Measurements from ENCODE around the gene WNT11.

WNT11 gene

GRCh38 chr11:76217653-76218160, 11.4 kb upstream of the WNT11 start:
- peak; percentile 20 to 46 for DNase-seq

DNA sequence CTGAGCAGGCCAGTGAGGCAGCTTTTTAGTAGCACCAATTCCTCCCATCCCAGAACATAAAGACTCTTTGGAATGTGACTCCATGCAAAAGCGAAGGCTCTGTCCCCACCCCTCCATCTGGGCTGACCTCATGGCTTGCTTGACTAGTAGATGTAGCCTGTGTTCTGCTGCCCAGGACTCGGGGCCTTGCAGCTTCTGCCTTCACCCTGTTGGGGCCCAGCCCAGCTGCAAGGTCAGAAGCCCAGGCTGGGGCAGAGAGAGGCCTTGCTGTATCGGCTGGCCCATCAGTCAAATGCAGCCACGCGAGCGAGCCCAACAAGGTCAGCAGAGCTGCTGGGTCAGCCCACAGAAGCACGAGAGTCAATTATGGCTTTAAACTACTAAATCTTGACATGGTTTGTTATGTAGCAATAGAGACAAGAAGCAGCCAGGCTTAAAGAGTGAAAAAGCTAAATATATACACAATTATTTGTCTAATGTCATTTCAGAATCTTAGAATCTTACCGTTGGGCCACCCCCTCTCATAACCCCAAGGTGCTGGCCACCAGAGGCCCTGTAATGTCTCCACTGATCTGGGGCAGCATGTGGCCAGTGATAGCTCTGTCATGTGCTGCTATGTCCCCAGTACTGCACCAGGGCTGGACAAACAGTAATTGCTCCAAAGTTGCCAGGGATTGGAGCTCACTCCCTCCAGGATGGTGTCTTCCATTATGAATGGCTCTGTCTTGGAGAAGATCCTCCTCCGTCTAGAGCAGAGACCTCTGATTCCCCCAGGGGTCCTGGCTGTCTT, 10.4 kb upstream of the WNT11 start:
- no peak for DNase-seq

DNA sequence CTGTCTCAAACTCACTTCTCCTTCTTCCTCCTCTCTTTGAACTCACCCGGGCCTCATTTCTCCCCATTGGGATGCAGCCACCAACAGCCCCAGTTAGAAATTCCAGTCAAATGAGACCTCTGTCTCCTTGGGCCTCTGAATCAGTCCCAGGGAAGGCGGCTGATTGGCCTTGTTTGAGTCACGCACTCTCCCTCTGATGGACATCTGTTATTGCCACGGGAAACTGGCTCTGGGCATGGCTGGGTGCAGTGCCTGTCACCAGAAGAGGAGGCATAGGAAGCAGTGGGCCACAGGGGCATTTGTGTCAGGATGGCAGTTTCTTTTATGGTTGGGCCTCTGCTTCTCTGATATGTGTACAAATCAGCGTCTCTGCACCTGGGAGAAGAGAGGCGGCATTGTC, 9.6 kb upstream of the WNT11 start:
- DNase-seq, result no peak

- no peak for DNase-seq
Measured at GRCh38 chr11:76214968-76215548, 8.8 kb upstream of the WNT11 start.

DNA sequence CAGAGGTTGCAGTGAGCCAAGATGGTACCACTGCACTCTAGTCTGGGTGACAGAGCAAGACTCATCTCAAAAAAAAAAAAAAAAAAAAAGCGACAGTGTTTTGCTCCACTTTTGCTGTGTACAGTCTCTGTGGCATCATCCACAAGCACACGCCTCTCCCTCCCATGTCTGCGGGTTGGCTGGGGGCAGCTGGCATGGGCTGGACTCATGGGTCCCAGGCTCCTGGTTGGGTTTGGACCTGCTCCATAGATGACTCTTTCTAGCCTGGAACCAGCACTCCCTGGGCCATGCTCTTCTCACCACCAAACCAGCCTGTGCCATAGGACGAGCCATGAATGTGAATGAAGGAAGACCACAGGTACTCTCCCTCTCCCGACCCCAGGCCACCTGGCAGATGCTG, 7.9 kb upstream of the WNT11 start:
- no peak for DNase-seq

GRCh38 chr11:76212086-76213035, 6.1 kb upstream of the WNT11 start:
- peak in 1 of 2 experiments; percentile 32 for DNase-seq

DNA sequence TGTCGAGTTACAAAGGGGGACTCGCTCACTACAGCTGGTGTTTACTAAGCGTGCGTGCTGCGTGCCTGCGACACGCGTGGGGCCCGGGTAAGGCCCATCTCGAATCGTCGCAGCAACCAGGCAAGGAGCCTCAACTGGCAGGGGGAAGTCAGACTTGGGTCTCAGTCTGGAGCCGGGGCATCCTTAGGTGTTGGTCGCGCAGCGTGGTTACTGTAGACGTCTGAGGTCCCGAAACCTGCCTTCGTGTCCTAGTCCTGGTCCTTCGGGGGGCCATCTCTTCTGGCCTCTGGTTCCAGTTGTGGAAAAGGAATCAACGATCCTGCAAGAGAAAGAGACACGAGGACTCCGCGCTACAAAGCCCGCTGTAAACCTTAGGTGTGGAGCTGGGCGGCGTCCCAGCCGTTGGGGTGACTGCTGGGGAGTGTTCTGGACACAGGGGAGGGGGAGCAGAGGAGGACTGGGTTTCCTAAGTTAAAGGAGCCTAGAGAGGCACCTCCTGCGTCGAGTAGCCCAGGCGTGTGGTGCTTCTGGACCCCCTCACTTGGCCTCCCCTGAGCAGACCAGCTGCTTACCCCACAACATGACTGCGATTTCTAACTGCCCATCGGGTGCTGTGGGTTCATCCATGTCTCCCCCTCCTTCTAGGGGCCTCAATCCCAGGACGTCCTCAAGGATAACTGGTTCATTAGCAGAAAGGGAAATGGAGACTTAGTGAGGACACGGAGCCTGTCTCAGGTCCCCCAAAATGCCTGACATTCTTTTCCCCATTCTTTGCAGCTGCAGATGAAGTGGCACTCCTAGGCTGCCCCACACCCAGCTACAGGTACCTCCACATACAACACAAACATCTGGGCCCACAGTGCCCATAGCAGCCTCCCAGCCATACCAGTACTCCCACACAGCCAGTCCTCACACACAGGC, 4.9 kb upstream of the WNT11 start:
- DNase-seq, result peak in 1 of 2 experiments; percentile 51

DNA sequence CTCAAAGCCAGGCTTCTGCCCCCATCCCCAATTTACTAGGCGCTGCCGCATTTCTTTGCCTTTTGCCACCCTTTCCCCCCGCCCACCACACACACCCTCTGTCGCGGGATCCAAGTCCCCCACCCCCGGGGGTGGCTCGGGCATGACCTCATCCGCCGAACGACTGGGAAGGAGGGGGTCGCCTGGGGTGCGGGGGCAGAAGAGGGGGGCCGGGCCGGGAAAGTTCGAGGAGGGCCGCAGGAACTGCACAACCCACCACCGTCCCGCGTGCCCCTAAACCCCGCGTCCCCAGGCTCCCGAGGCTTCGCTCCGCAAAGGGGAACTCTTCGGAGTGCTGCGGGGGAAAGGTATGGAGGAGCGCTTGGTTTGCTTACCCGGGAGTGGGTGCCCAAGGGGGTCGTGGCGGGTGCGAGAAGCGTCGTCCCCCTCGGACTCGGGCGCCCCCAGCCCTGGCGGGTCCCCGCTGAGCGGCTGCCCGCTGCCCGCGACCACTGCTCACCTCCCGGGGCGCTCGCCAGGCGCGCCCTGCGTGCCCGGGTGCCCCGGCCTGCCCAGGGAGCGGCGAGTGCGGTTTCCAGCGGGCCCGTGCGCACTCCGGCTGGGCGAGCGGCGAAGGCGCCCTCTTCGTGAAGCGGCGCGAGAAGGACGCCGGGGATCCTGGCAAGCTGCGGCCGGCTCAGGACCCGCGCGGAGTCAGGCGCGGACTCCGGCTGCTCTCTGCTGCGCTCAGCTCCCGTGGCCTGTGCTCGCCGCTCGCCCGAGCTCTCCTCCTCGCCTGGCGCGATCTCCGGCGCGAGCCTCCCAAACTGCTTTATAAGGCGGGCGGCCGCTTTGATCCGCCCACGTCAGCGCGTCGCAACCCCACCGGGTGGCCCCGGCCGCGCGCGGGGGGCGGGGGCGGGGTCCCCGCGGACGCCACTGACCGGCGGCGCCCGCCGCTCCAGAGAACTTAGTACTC, 4.0 kb upstream of the WNT11 start:
- peak in 1 of 2 experiments; percentile 90 for DNase-seq

- peak in 1 of 2 experiments; percentile 65 for DNase-seq
Measured at GRCh38 chr11:76209375-76209972, 3.2 kb upstream of the WNT11 start.

DNA sequence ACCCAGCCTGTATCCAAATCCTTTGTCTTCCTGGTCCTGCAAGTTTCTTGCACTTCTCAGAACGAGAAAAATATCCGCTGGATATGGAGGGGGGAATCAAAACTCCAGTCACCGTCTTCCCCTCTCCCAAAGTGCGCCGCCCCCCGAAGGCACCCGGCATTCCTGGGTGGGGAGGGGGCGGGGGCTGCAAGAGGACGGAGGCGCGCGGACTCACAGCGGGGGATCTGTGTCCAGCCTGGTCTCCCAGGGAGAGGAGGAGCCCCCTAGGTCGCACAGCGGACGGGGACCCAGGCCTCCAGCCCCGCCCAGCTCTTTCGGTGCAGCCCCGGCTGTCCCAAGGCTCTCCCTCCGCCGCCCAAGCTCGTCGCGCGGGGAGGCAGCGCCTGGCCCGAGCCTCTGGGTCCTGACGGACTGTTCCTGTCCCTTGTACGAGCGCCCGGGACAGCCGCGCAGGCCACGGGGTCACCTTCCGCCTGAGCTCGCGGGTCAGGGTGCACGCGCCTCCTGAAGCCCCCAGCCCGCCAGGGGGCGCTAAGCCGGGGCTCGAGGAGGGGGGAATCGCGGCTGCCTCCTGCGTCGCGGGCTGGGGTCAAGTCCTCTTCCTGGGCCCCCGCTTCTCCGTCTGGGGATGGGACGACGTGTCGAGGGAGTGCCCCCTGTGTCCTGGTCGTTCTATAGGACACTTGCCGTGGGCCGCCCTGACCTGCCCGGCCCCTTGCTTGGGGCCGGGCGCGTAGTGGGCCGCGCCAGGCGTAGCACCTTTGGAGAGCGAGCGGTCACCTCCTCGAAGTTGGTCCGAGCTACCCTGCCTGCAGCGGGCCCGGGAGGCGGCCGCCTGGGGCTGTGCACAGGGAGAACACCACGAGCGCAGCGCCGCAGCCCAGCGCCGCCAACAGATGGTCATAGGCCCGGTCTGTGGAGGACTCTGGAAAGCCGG, 2.4 kb upstream of the WNT11 start:
- DNase-seq, result peak; percentile 30 to 90

GRCh38 chr11:76207642-76208401, 1.5 kb upstream of the WNT11 start:
- DNase-seq, result peak; percentile 71 to 94

DNA sequence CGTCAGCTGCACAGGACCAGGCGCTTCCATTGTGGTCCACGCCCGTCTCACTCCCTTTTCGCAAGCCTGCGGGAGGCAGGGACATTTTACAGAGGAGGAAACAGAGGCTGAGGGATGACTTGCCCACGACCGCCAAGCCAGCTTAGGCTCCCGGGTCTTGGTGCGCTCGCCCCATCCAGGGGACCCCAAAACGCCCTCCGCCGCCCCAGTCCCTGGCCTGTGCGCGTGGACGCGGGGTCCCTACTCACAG, 300 bp downstream of the WNT11 start:
- no peak for DNase-seq

GRCh38 chr11:76205252-76206076, 838 bp downstream of the WNT11 start:
- no peak for DNase-seq

- no peak for DNase-seq
Measured at GRCh38 chr11:76203937-76204336, 2.4 kb downstream of the WNT11 start.

DNA sequence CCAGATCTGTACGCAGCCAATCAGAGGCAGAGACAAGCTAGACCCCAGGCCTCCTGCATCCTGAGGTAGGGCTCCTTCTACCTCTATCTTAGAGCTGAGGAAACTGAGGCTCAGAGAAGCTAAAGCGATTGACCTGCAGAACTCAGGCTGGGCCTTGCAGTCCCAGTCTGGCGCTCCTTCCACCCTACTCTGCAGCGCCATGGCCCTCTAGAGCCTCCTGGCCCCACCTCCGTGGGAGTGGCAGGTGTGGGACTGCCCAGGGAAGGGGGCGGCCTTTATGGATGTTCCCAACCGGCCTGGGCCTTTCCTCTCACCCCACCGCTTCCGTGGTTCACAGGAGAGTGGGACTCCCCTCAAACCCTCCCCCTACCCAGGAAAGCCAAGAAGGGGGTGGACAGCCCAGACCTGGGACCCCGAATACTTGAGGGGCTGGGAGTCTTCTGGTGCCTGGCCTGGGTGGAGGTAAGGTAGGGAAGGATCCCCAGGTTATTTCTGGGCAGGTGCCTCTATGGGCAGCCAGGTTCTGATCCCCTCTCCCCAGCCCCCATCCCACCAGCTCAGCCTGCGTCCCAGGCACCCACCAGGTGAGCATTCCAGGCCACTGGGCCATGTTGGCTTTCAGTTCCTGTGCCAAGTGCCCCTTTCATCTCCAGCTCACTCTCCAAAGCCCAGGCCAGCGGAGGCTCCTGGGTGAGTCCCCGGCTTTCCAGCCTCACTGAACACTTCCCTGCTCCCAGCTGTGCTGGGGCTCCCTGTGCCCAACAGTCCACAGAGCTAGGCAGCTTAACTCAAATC, 3.0 kb downstream of the WNT11 start:
- no peak for DNase-seq

- DNase-seq, result no peak
Measured at GRCh38 chr11:76201672-76202412, 4.5 kb downstream of the WNT11 start.
